ENCODE measurements around the gene ZBTB17.

ZBTB17 gene

GRCh38 chr1:15892857-15893599 is 82.9 kb downstream of the ZBTB17 start:
- DNase-seq = peak in 2 of 4 experiments; percentile 42 to 49
